ENCODE results near the gene GALR2.
"Not testable (repeated sequence)": the region's sequence is repeated elsewhere in the genome, so short reads cannot be mapped to it uniquely, and the experiment has no call there.

The GALR2 gene

GRCh38 chr17:76074390-76075363 lies at the start of gene GALR2:
Gene GALR2, plus strand, starts transcription at chr17:76074781. Its CDS starts 103 bp downstream, at chr17:76074884.
- DNase-seq (ENCODE audit: low spot score), result no peak

- no peak for DNase-seq (ENCODE audit: low spot score)
These were observed 49.3 kb upstream of the GALR2 start for GRCh38 chr17:76025294-76025693.

GRCh38 chr17:76026714-76027158 lies 47.8 kb upstream of the GALR2 start:
- no peak for DNase-seq (ENCODE audit: low spot score)

GRCh38 chr17:76027159-76027839 lies 47.3 kb upstream of the GALR2 start, which contains the start of gene EVPL:
Gene EVPL, minus strand, starts transcription at chr17:76027306. Its CDS starts 108 bp downstream, at chr17:76027198.
- DNase-seq (ENCODE audit: low spot score), result no peak

GRCh38 chr17:76032073-76032779 lies 42.4 kb upstream of the GALR2 start:
- no peak for DNase-seq (ENCODE audit: low spot score)

GRCh38 chr17:76032780-76033108 lies 41.8 kb upstream of the GALR2 start:
- no peak for DNase-seq (ENCODE audit: low spot score)

- DNase-seq (ENCODE audit: low spot score), result no peak
These were observed 41.4 kb upstream of the GALR2 start for GRCh38 chr17:76033139-76033538.

GRCh38 chr17:76034428-76035350 lies 39.9 kb upstream of the GALR2 start:
- no peak for DNase-seq (ENCODE audit: low spot score)

GRCh38 chr17:76036497-76037261 lies 37.9 kb upstream of the GALR2 start:
- DNase-seq (ENCODE audit: low spot score), result no peak

GRCh38 chr17:76038050-76038449 lies 36.5 kb upstream of the GALR2 start:
- no peak for DNase-seq (ENCODE audit: low spot score)

GRCh38 chr17:76039121-76039520 lies 35.5 kb upstream of the GALR2 start:
- DNase-seq (ENCODE audit: low spot score), result no peak

- DNase-seq (ENCODE audit: low spot score), result no peak
These were observed 34.2 kb upstream of the GALR2 start for GRCh38 chr17:76040376-76040775.

- not testable (repeated sequence) for DNase-seq (ENCODE audit: low spot score)
These were observed 31.7 kb upstream of the GALR2 start for GRCh38 chr17:76042868-76043267.

- not testable (repeated sequence) for DNase-seq (ENCODE audit: low spot score)
These were observed 30.0 kb upstream of the GALR2 start for GRCh38 chr17:76044475-76045007.

- DNase-seq (ENCODE audit: low spot score), result no peak
These were observed 28.5 kb upstream of the GALR2 start for GRCh38 chr17:76046064-76046463.

GRCh38 chr17:76048025-76048605 lies 26.5 kb upstream of the GALR2 start:
- no peak for DNase-seq (ENCODE audit: low spot score)

GRCh38 chr17:76048711-76049110 lies 25.9 kb upstream of the GALR2 start:
- DNase-seq (ENCODE audit: low spot score), result peak; percentile 28

- no peak for DNase-seq (ENCODE audit: low spot score)
These were observed 25.3 kb upstream of the GALR2 start for GRCh38 chr17:76049239-76049638.

- DNase-seq (ENCODE audit: low spot score), result no peak
These were observed 24.6 kb upstream of the GALR2 start for GRCh38 chr17:76049836-76050537.
